Measurements from ENCODE around the gene NKX1-1.

GRCh38 chr4:1393866-1394265 is 12.4 kb downstream of the NKX1-1 start:
- no peak for TF ChIP-seq CTCF (IDR thresholded peaks at IDR 0.05; ENCODE audit: poor library complexity, severe bottlenecking)
- no peak for TF ChIP-seq SMC3 (conservative IDR thresholded peaks at IDR 0.05; ENCODE audit: poor library complexity)
- TF ChIP-seq TAF1 (IDR thresholded peaks at IDR 0.05; ENCODE audit: low read depth): no peak
- no peak for TF ChIP-seq EZH2 (IDR thresholded peaks at IDR 0.05; ENCODE audit: borderline replicate concordance, insufficient read depth, low read length, poor library complexity, severe bottlenecking)
- no peak for TF ChIP-seq EP300 (conservative IDR thresholded peaks at IDR 0.05; ENCODE audit: poor library complexity, severe bottlenecking)
- TF ChIP-seq REST (IDR thresholded peaks at IDR 0.05; ENCODE audit: borderline replicate concordance): no peak
- no peak for TF ChIP-seq POLR2AphosphoS5 (IDR thresholded peaks at IDR 0.05)

Data from neural cell (in vitro differentiated cells).